Naive thymus-derived CD8-positive, alpha-beta T cell (primary cell): ENCODE results near the gene JAZF1. TPM values are rescaled to one million over a fixed set of nuclear protein-coding genes. Genes with fewer than 3 reads are reported as not detected.

Source experiments
- ATAC-seq, 2 donors: fragments of 150-1000 bp; cut with Tn5 transposase in 1 of 2; sonication (Bioruptor Pico), chemical (Tn5 transposase) in 1 of 2; 1 replicate in 1 of 2; 2 replicates in 1 of 2; pipeline ENCODE4 v1.10.0; 2021; ENCODE audit warnings: mild to moderate bottlenecking in 2 of 2, moderate library complexity in 2 of 2
- POLR2A ChIA-PET: fragments of 350-600 bp; sonication (Branson Sonifier 250); formaldehyde crosslinking; loops from one replicate; lab custom pipeline; 2021; ENCODE audit warnings: antibody characterized with exemption; lab: Charles Lee
- DNase-seq, 10 donors: peaks; one replicate each; pipeline versions ENCODE4 v3.0.0 to v3.0.0-alpha.2; 2020 to 2022
- H3K27ac Mint-ChIP-seq, 10 donors: one replicate each; pipeline ENCODE4 v1.8.0; 2020 to 2022; ENCODE audit warnings: mild to moderate bottlenecking in 10 of 10, mixed read lengths in 10 of 10, moderate library complexity in 4 of 10, inconsistent platforms in 1 of 10
- H3K27me3 Mint-ChIP-seq, 5 donors: one replicate each; pipeline ENCODE4 v1.8.0; 2021 to 2022; ENCODE audit warnings: mixed read lengths in 5 of 5
- H3K36me3 Mint-ChIP-seq, 3 donors: one replicate each; pipeline ENCODE4 v1.8.0; 2020 to 2022; ENCODE audit warnings: mixed read lengths in 3 of 3, mild to moderate bottlenecking in 2 of 3, inconsistent platforms in 1 of 3
- H3K4me1 Mint-ChIP-seq, 4 donors: one replicate each; pipeline ENCODE4 v1.8.0; 2021 to 2022; ENCODE audit warnings: mixed read lengths in 4 of 4
- H3K4me3 Mint-ChIP-seq, 10 donors: one replicate each; pipeline ENCODE4 v1.8.0; 2020 to 2022; ENCODE audit warnings: mild to moderate bottlenecking in 10 of 10, mixed read lengths in 10 of 10, moderate library complexity in 6 of 10, inconsistent platforms in 1 of 10
- H3K9me3 Mint-ChIP-seq, 9 donors: one replicate each; pipeline ENCODE4 v1.8.0; 2020 to 2022; ENCODE audit warnings: mixed read lengths in 9 of 9, mild to moderate bottlenecking in 3 of 9, inconsistent platforms in 1 of 9, moderate library complexity in 1 of 9
- polyA plus RNA-seq, 3 donors: library from polyadenylated mRNA; unstranded; fragments of 300-500 nt; fragmentation: Illumina TruSeq; gene quantifications; one replicate each; pipeline ENCODE4 v1.2.3, GENCODE V29; 2021
- total RNA-seq, 8 experiments: library from RNA in 2 of 8; stranded (reverse) in 2 of 8; gene quantifications; one replicate each; pipeline ENCODE4 v1.2.3 and lab custom pipeline; 2021 to 2026

JAZF1 gene
- total and polyA plus RNA-seq, 5 experiments from 2014 or later = 1.4 to 8.6 (median 3.6) TPM

GRCh38 chr7:28123752-28124151 is 56.8 kb downstream of the JAZF1 start:
- DNase-seq = no peak

GRCh38 chr7:28121496-28121895 is 59.1 kb downstream of the JAZF1 start:
- peaks cover 0 to 2% (median 0%) of the 10 kb centered on the region in 9 donors for H3K9me3 Mint-ChIP-seq
- peaks cover 18 to 78% (median 47%) of the 10 kb centered on the region in 4 donors for H3K4me1 Mint-ChIP-seq
- no peaks in the 10 kb centered on the region for H3K27me3 Mint-ChIP-seq
- POLR2A ChIA-PET = no interaction called here
- H3K4me3 Mint-ChIP-seq = peak overlapping the region in 1 of 10 donors; percentile 45
- no peak for DNase-seq
- no peaks in the 10 kb centered on the region for H3K36me3 Mint-ChIP-seq
- ATAC-seq = no peak
- H3K27ac Mint-ChIP-seq = peak overlapping the region in 3 of 10 donors; percentile 6 to 32 (median 14)

More at GRCh38 chr7:28123752-28124151, 56.8 kb downstream of the JAZF1 start:
- Mint-ChIP-seq H3K27me3 (no peaks in the 10 kb centered on the region), H3K4me3 (peak overlapping the region in 6 of 10 donors; percentile 37 to 78 (median 68)), H3K36me3 (no peaks in the 10 kb centered on the region), H3K9me3 (peaks cover 0 to 2% (median 0%) of the 10 kb centered on the region in 9 donors), H3K4me1 (peaks cover 21 to 93% (median 57%) of the 10 kb centered on the region in 4 donors), H3K27ac (peak overlapping the region in 5 of 10 donors; percentile 36 to 88 (median 64))
- ATAC-seq = peak in 1 of 2 donors; percentile 22
- POLR2A ChIA-PET = no interaction called here

GRCh38 chr7:28116041-28116440 is 64.6 kb downstream of the JAZF1 start:
- Mint-ChIP-seq H3K4me3 (no peak overlapping the region), H3K27me3 (no peaks in the 10 kb centered on the region), H3K27ac (no peak overlapping the region), H3K36me3 (no peaks in the 10 kb centered on the region), H3K4me1 (peaks cover 10 to 45% (median 27%) of the 10 kb centered on the region in 4 donors), H3K9me3 (no peaks in the 10 kb centered on the region)
- POLR2A ChIA-PET = no interaction called here
- ATAC-seq (no peak), DNase-seq (no peak)

- no peak overlapping the region for H3K4me3 Mint-ChIP-seq
- H3K9me3 Mint-ChIP-seq = no peaks in the 10 kb centered on the region
- H3K4me1 Mint-ChIP-seq = peaks cover 5 to 37% (median 23%) of the 10 kb centered on the region in 4 donors
- ATAC-seq (no peak), DNase-seq (no peak)
- no peaks in the 10 kb centered on the region for H3K36me3 Mint-ChIP-seq
- H3K27me3 Mint-ChIP-seq = no peaks in the 10 kb centered on the region
- POLR2A ChIA-PET = no interaction called here
- H3K27ac Mint-ChIP-seq = no peak overlapping the region
Measured at GRCh38 chr7:28115261-28115660, 65.3 kb downstream of the JAZF1 start.

GRCh38 chr7:28114056-28114455 is 66.5 kb downstream of the JAZF1 start:
- ATAC-seq (no peak), DNase-seq (no peak)
- H3K4me3 Mint-ChIP-seq = no peak overlapping the region
- H3K9me3 Mint-ChIP-seq = no peaks in the 10 kb centered on the region
- H3K27ac Mint-ChIP-seq = no peak overlapping the region
- no peaks in the 10 kb centered on the region for H3K27me3 Mint-ChIP-seq
- peaks cover 0 to 29% (median 12%) of the 10 kb centered on the region in 4 donors for H3K4me1 Mint-ChIP-seq
- H3K36me3 Mint-ChIP-seq = no peaks in the 10 kb centered on the region
- POLR2A ChIA-PET = no interaction called here

GRCh38 chr7:28112883-28113540 is 67.6 kb downstream of the JAZF1 start:
- Mint-ChIP-seq H3K9me3 (no peaks in the 10 kb centered on the region), H3K4me3 (no peak overlapping the region), H3K27ac (no peak overlapping the region), H3K36me3 (no peaks in the 10 kb centered on the region), H3K4me1 (peaks cover 0 to 28% (median 12%) of the 10 kb centered on the region in 4 donors), H3K27me3 (peaks cover 0 to 4% (median 0%) of the 10 kb centered on the region in 5 donors)
- DNase-seq = no peak
- ATAC-seq = no peak
- POLR2A ChIA-PET = no interaction called here

- Mint-ChIP-seq H3K4me1 (peaks cover 0 to 31% (median 12%) of the 10 kb centered on the region in 4 donors), H3K27me3 (peaks cover 0 to 4% (median 0%) of the 10 kb centered on the region in 5 donors)
Measured at GRCh38 chr7:28112467-28112866, 68.1 kb downstream of the JAZF1 start.

GRCh38 chr7:28112012-28112411 is 68.6 kb downstream of the JAZF1 start:
- Mint-ChIP-seq H3K4me1 (peaks cover 0 to 33% (median 12%) of the 10 kb centered on the region in 4 donors), H3K27ac (no peak overlapping the region), H3K36me3 (no peaks in the 10 kb centered on the region), H3K27me3 (peaks cover 0 to 4% (median 0%) of the 10 kb centered on the region in 5 donors), H3K9me3 (no peaks in the 10 kb centered on the region), H3K4me3 (no peak overlapping the region)
- POLR2A ChIA-PET = no interaction called here
- DNase-seq (no peak), ATAC-seq (no peak)

More at GRCh38 chr7:28112467-28112866, 68.1 kb downstream of the JAZF1 start:
- Mint-ChIP-seq H3K4me3 (no peak overlapping the region), H3K36me3 (no peaks in the 10 kb centered on the region), H3K27ac (no peak overlapping the region), H3K9me3 (no peaks in the 10 kb centered on the region)
- ATAC-seq (no peak), DNase-seq (no peak)
- POLR2A ChIA-PET = no interaction called here

GRCh38 chr7:28110427-28111012 is 70.1 kb downstream of the JAZF1 start:
- H3K9me3 Mint-ChIP-seq = no peaks in the 10 kb centered on the region
- DNase-seq (no peak), ATAC-seq (no peak)
- H3K27ac Mint-ChIP-seq = no peak overlapping the region
- H3K27me3 Mint-ChIP-seq = peaks cover 0 to 4% (median 0%) of the 10 kb centered on the region in 5 donors
- POLR2A ChIA-PET = no interaction called here
- no peak overlapping the region for H3K4me3 Mint-ChIP-seq
- H3K36me3 Mint-ChIP-seq = no peaks in the 10 kb centered on the region
- peaks cover 0 to 33% (median 10%) of the 10 kb centered on the region in 4 donors for H3K4me1 Mint-ChIP-seq

GRCh38 chr7:28108747-28109146 is 71.8 kb downstream of the JAZF1 start:
- ATAC-seq (no peak), DNase-seq (no peak)
- Mint-ChIP-seq H3K4me3 (no peak overlapping the region), H3K36me3 (no peaks in the 10 kb centered on the region), H3K27ac (no peak overlapping the region), H3K27me3 (peaks cover 0 to 4% (median 0%) of the 10 kb centered on the region in 5 donors), H3K9me3 (no peaks in the 10 kb centered on the region), H3K4me1 (peaks cover 0 to 32% (median 8%) of the 10 kb centered on the region in 4 donors)
- POLR2A ChIA-PET = no interaction called here

GRCh38 chr7:28107960-28108359 is 72.6 kb downstream of the JAZF1 start:
- Mint-ChIP-seq H3K36me3 (no peaks in the 10 kb centered on the region), H3K4me1 (peaks cover 0 to 34% (median 9%) of the 10 kb centered on the region in 4 donors), H3K9me3 (no peaks in the 10 kb centered on the region), H3K27ac (no peak overlapping the region), H3K27me3 (peaks cover 0 to 4% (median 0%) of the 10 kb centered on the region in 5 donors), H3K4me3 (no peak overlapping the region)
- POLR2A ChIA-PET = no interaction called here
- ATAC-seq = no peak
- DNase-seq = no peak

GRCh38 chr7:28106321-28106829 is 74.2 kb downstream of the JAZF1 start:
- DNase-seq = no peak
- Mint-ChIP-seq H3K36me3 (no peaks in the 10 kb centered on the region), H3K4me3 (no peak overlapping the region), H3K27me3 (peaks cover 0 to 4% (median 0%) of the 10 kb centered on the region in 5 donors), H3K27ac (no peak overlapping the region), H3K9me3 (no peaks in the 10 kb centered on the region), H3K4me1 (peaks cover 0 to 36% (median 9%) of the 10 kb centered on the region in 4 donors)
- POLR2A ChIA-PET = no interaction called here
- no peak for ATAC-seq

GRCh38 chr7:28105234-28105633 is 75.4 kb downstream of the JAZF1 start:
- H3K4me1 Mint-ChIP-seq = peaks cover 0 to 36% (median 10%) of the 10 kb centered on the region in 4 donors
- ATAC-seq (no peak), DNase-seq (no peak)
- H3K27me3 Mint-ChIP-seq = peaks cover 0 to 4% (median 0%) of the 10 kb centered on the region in 5 donors
- POLR2A ChIA-PET = no interaction called here
- H3K4me3 Mint-ChIP-seq = no peak overlapping the region
- H3K36me3 Mint-ChIP-seq = no peaks in the 10 kb centered on the region
- H3K27ac Mint-ChIP-seq = peak overlapping the region in 1 of 10 donors; percentile 53
- H3K9me3 Mint-ChIP-seq = no peaks in the 10 kb centered on the region
